ENCODE data around the gene EPB41L2.

EPB41L2 gene

GRCh38 chr6:131084982-131085381 is 21.9 kb upstream of the EPB41L2 start:
- no peak overlapping the region for H3K4me2 ChIP-seq
- no peaks in the 10 kb centered on the region for H4K20me1 ChIP-seq
- peaks cover 15 to 26% (median 18%) of the 10 kb centered on the region in 11 experiments for H3K9me3 ChIP-seq (replicated peaks in 1 of 11)
- H3K4me1 ChIP-seq: peaks cover 0 to 6% (median 4%) of the 10 kb centered on the region in 10 experiments; a peak in 11 of 20 replicates
- H3K36me3 ChIP-seq: no peaks in the 10 kb centered on the region
- no peak for TF ChIP-seq Cebpa-rat (IDR thresholded peaks at IDR 0.05)
- no peak overlapping the region for H3K4me3 ChIP-seq
- no peaks in the 10 kb centered on the region for H3K27me3 ChIP-seq
- no peak overlapping the region for H3K9ac ChIP-seq
- no peak overlapping the region for H3K27ac ChIP-seq

DNA sequence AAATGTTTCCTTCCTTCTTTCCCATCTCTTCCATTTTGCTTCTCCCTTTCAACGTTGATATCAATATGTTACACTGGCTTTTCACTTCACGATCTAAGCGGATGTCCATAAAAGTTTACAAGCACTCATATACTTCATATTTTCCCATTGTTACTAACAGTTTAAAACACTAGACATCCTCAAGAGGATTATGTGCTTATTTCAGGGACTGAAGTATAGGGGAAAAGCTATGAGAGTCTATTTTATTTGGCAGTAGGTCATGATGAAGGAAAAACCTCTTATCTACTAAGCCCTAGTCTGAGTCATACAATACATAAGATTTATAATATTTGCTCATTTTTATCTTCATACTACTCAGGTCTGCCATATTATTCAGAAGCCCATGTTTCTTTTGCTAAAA is 20.6 kb upstream of the EPB41L2 start:
- Histone ChIP-seq H3K4me3 (no peak overlapping the region), H3K9me3 (replicated peaks in 1 of 11) (peaks cover 15 to 26% (median 18%) of the 10 kb centered on the region in 11 experiments), H4K20me1 (no peaks in the 10 kb centered on the region), H3K9ac (no peak overlapping the region), H3K27ac (no peak overlapping the region), H3K27me3 (no peaks in the 10 kb centered on the region), H3K4me1 (no peaks in the 10 kb centered on the region), H3K4me2 (no peak overlapping the region), H3K36me3 (no peaks in the 10 kb centered on the region)
- no peak for TF ChIP-seq Cebpa-rat (IDR thresholded peaks at IDR 0.05)

GRCh38 chr6:131082335-131082734 is 19.3 kb upstream of the EPB41L2 start:
- Histone ChIP-seq H3K4me3 (no peak overlapping the region), H4K20me1 (no peaks in the 10 kb centered on the region), H3K36me3 (no peaks in the 10 kb centered on the region), H3K9me3 (replicated peaks in 1 of 11) (peaks cover 14 to 24% (median 16%) of the 10 kb centered on the region in 11 experiments), H3K9ac (no peak overlapping the region), H3K4me1 (no peaks in the 10 kb centered on the region), H3K27me3 (no peaks in the 10 kb centered on the region), H3K27ac (no peak overlapping the region), H3K4me2 (no peak overlapping the region)
- no peak for TF ChIP-seq Cebpa-rat (IDR thresholded peaks at IDR 0.05)

- H3K4me1 ChIP-seq: no peaks in the 10 kb centered on the region
- H3K9me3 ChIP-seq (replicated peaks in 1 of 11): peaks cover 0 to 1% (median 0%) of the 10 kb centered on the region in 11 experiments; a peak in 1 of 22 replicates
- H3K4me3 ChIP-seq: no peak overlapping the region
- H3K36me3 ChIP-seq: no peaks in the 10 kb centered on the region
- no peaks in the 10 kb centered on the region for H3K27me3 ChIP-seq
- no peak overlapping the region for H3K27ac ChIP-seq
- no peak overlapping the region for H3K9ac ChIP-seq
- TF ChIP-seq Cebpa-rat (IDR thresholded peaks at IDR 0.05): no peak
- no peaks in the 10 kb centered on the region for H4K20me1 ChIP-seq
- H3K4me2 ChIP-seq: no peak overlapping the region
Measured at GRCh38 chr6:131080084-131080483, 17.0 kb upstream of the EPB41L2 start.

DNA sequence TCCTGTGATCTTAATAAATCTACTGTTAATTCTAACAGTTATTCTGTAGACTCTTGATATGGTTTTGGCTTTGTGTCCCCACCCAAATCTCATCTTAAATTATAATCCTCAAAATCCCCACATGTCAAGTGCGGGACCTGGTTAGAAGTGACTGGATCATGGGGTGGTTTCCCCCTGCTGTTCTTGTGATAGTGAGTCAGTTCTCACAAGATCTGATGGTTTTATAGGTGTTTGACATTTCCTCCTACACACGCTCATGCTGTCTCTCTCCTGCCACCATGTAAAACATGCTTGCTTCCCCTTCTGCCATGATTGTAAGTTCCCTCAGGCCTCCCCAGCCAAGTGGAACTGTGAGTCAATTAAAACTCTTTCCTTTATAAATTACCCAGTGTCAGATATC is 10.5 kb upstream of the EPB41L2 start:
- Histone ChIP-seq H4K20me1 (no peaks in the 10 kb centered on the region), H3K27me3 (no peaks in the 10 kb centered on the region), H3K9me3 (replicated peaks in 1 of 11) (peaks cover 0 to 5% (median 0%) of the 10 kb centered on the region in 11 experiments; a peak in 3 of 22 replicates), H3K36me3 (no peaks in the 10 kb centered on the region), H3K4me2 (no peak overlapping the region), H3K9ac (no peak overlapping the region), H3K4me3 (no peak overlapping the region), H3K4me1 (no peaks in the 10 kb centered on the region), H3K27ac (no peak overlapping the region)
- TF ChIP-seq Cebpa-rat (IDR thresholded peaks at IDR 0.05): no peak

DNA sequence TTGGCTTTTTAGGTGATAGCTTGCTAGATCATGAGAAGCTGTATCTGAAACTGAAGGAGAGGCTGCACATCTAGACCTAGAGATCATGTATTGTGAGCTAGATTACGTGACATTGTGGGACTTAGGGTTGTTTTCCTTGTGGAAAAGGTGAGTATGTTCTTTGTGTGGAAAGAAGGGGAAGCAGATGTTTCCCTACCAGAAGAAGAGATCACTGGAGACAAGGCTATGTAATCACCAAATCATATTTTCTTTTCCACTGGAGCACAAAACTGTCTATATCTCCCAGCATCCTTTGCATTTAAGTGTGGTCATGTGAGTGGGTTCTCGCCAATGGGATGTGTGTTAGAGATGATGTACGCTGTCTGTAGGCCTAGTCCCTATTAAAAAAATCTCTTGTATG is 7.0 kb upstream of the EPB41L2 start:
- Histone ChIP-seq H3K9me3 (replicated peaks in 1 of 11) (peaks cover 0 to 5% (median 0%) of the 10 kb centered on the region in 11 experiments; a peak in 4 of 22 replicates), H3K4me3 (no peak overlapping the region), H3K27ac (no peak overlapping the region), H3K36me3 (no peaks in the 10 kb centered on the region), H3K4me1 (no peaks in the 10 kb centered on the region), H3K9ac (no peak overlapping the region), H3K27me3 (no peaks in the 10 kb centered on the region), H4K20me1 (no peaks in the 10 kb centered on the region), H3K4me2 (no peak overlapping the region)
- TF ChIP-seq Cebpa-rat (IDR thresholded peaks at IDR 0.05): no peak

DNA sequence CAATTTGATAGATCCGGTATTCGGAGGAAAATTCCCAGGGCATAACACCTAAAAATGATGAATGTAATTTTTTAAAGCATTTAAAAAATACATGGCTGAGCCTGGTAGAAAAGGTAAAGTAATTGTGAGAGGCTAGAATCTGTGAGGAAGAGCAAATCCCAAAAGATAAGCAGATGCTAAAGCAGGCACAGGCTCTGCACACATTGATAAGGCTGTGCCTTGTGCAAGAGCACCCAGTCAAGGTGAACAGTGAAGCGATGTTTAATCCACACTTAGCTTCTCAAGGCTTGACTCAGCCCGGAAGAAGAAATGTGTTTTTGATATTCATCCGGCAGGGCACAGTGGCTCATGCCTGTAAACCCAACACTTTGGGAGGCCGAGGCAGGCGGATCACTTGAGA is 5.1 kb upstream of the EPB41L2 start:
- no peaks in the 10 kb centered on the region for H4K20me1 ChIP-seq
- no peak for TF ChIP-seq Cebpa-rat (IDR thresholded peaks at IDR 0.05)
- no peak overlapping the region for H3K4me3 ChIP-seq
- no peaks in the 10 kb centered on the region; a peak in 2 of 22 replicates for H3K9me3 ChIP-seq (replicated peaks in 1 of 11)
- no peaks in the 10 kb centered on the region for H3K36me3 ChIP-seq
- no peak overlapping the region for H3K9ac ChIP-seq
- H3K4me1 ChIP-seq: peaks cover 6 to 10% (median 8%) of the 10 kb centered on the region in 10 experiments; a peak in 19 of 20 replicates
- no peak overlapping the region for H3K4me2 ChIP-seq
- H3K27ac ChIP-seq: no peak overlapping the region
- no peaks in the 10 kb centered on the region for H3K27me3 ChIP-seq

DNA sequence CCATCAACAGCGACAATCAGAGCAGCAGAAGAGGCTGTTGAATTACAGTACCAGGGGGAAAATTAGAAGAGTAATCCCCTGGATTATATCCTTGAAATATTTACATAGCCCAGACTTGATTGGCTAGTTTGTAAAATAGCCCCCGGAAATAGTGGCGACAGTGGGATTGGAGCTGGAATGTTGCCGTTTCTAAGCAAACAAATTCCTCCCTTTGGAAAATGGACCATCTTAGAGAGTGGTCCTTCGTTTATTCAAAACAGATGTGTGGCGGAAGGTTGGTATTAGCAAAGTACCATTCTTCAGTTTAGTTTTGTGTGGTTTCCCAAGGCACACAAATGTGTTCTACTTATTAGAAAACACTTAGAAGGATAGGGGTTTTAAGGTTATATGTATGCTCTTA is 4.5 kb upstream of the EPB41L2 start:
- Histone ChIP-seq H3K27ac (no peak overlapping the region), H3K9ac (no peak overlapping the region)
- no peak for TF ChIP-seq Cebpa-rat (IDR thresholded peaks at IDR 0.05)

GRCh38 chr6:131065824-131066171 is 2.8 kb upstream of the EPB41L2 start:
- no peak overlapping the region for H3K4me2 ChIP-seq
- H3K4me1 ChIP-seq: peaks cover 17 to 23% (median 20%) of the 10 kb centered on the region in 10 experiments
- H3K36me3 ChIP-seq: no peaks in the 10 kb centered on the region
- no peak for TF ChIP-seq Cebpa-rat (IDR thresholded peaks at IDR 0.05)
- H4K20me1 ChIP-seq: peaks cover 0 to 18% (median 8%) of the 10 kb centered on the region in 11 experiments; a peak in 10 of 22 replicates
- no peak overlapping the region for H3K4me3 ChIP-seq
- H3K9me3 ChIP-seq (replicated peaks in 1 of 11): no peaks in the 10 kb centered on the region; a peak in 2 of 22 replicates
- no peak overlapping the region for H3K27ac ChIP-seq
- no peak overlapping the region for H3K9ac ChIP-seq
- H3K27me3 ChIP-seq: no peaks in the 10 kb centered on the region

More for the DNA sequence above, 4.5 kb upstream of the EPB41L2 start:
- H3K36me3 ChIP-seq: no peaks in the 10 kb centered on the region
- no peak overlapping the region for H3K4me2 ChIP-seq
- H3K9me3 ChIP-seq (replicated peaks in 1 of 11): no peaks in the 10 kb centered on the region; a peak in 2 of 22 replicates
- H3K4me3 ChIP-seq: no peak overlapping the region
- no peaks in the 10 kb centered on the region for H3K27me3 ChIP-seq
- peaks cover 0 to under 1% (median 0%) of the 10 kb centered on the region in 11 experiments; a peak in 1 of 22 replicates for H4K20me1 ChIP-seq
- H3K4me1 ChIP-seq: peaks cover 6 to 10% (median 8%) of the 10 kb centered on the region in 10 experiments; a peak in 19 of 20 replicates

- Histone ChIP-seq H3K36me3 (no peaks in the 10 kb centered on the region), H3K4me1 (peaks cover 22 to 28% (median 25%) of the 10 kb centered on the region in 10 experiments), H3K27me3 (no peaks in the 10 kb centered on the region), H3K9me3 (replicated peaks in 1 of 11) (no peaks in the 10 kb centered on the region; a peak in 2 of 22 replicates), H3K4me3 (no peak overlapping the region), H3K9ac (no peak overlapping the region), H4K20me1 (peaks cover 0 to 23% (median 8%) of the 10 kb centered on the region in 11 experiments; a peak in 11 of 22 replicates), H3K27ac (no peak overlapping the region), H3K4me2 (no peak overlapping the region)
- TF ChIP-seq Cebpa-rat (IDR thresholded peaks at IDR 0.05): no peak
Measured at GRCh38 chr6:131065112-131065823, 2.2 kb upstream of the EPB41L2 start.

All from BLaER1 treated with 17β-estradiol and CSF1 and Interleukin-3, amounts not matched to agents 10 nM and 100 nM (cell line).